Mesothelial cell of epicardium (in vitro differentiated cells): ENCODE data around the gene KCTD1. TPM values are rescaled to one million over a fixed set of nuclear protein-coding genes. Genes with fewer than 3 reads are reported as not detected.

ENCODE experiments used
- DNase-seq, 2 experiments: peaks; one replicate each; pipeline ENCODE4 v3.0.0; 2021; ENCODE audit warnings: low spot score in 2 of 2; ENCODE audit not compliant: unreplicated experiment in 2 of 2
- H3K27ac Mint-ChIP-seq: 2 replicates; pipeline ENCODE4 v1.8.0; 2021; ENCODE audit warnings: mixed read lengths
- H3K27me3 Mint-ChIP-seq: 2 replicates; pipeline ENCODE4 v1.8.0; 2021; ENCODE audit warnings: low read depth, mixed read lengths
- H3K36me3 Mint-ChIP-seq: 2 replicates; pipeline ENCODE4 v1.8.0; 2021; ENCODE audit warnings: mixed read lengths
- H3K4me1 Mint-ChIP-seq: 2 replicates; pipeline ENCODE4 v1.8.0; 2021; ENCODE audit warnings: mixed read lengths
- H3K4me3 Mint-ChIP-seq: 2 replicates; pipeline ENCODE4 v1.8.0; 2021; ENCODE audit warnings: mild to moderate bottlenecking, moderate library complexity, mixed read lengths
- H3K9me3 Mint-ChIP-seq: 2 replicates; pipeline ENCODE4 v1.8.0; 2021; ENCODE audit warnings: mixed read lengths
- CTCF ChIP-seq: fragments of 200-600 bp; sonication (generic); IDR thresholded peaks from one replicate; pipeline ENCODE4 v1.5.0; 2021; ENCODE audit warnings: antibody characterized with exemption; ENCODE audit not compliant: unreplicated experiment
- total RNA-seq: library from RNA; stranded (reverse); gene quantifications from 3 replicates; pipeline ENCODE4 v1.2.1, GENCODE V29; 2021

KCTD1 gene
- total RNA-seq, 1 donor from 2014 or later = 38.5 TPM

GRCh38 chr18:26459340-26459739 is 89.0 kb downstream of the KCTD1 start:
- peaks cover 10% of the 10 kb centered on the region for H3K4me1 Mint-ChIP-seq
- DNase-seq = no peak
- no peaks in the 10 kb centered on the region for H3K9me3 Mint-ChIP-seq
- no peak overlapping the region for H3K4me3 Mint-ChIP-seq
- TF ChIP-seq CTCF = no peak
- H3K27me3 Mint-ChIP-seq = no peaks in the 10 kb centered on the region
- peaks cover 26% of the 10 kb centered on the region for H3K36me3 Mint-ChIP-seq
- no peak overlapping the region for H3K27ac Mint-ChIP-seq

GRCh38 chr18:26458526-26459232 is 89.7 kb downstream of the KCTD1 start:
- Mint-ChIP-seq H3K27ac (no peak overlapping the region), H3K36me3 (peaks cover 27% of the 10 kb centered on the region), H3K9me3 (no peaks in the 10 kb centered on the region), H3K4me1 (peaks cover 8% of the 10 kb centered on the region), H3K27me3 (no peaks in the 10 kb centered on the region), H3K4me3 (no peak overlapping the region)
- no peak for TF ChIP-seq CTCF
- no peak for DNase-seq

GRCh38 chr18:26457611-26458353 is 90.6 kb downstream of the KCTD1 start:
- TF ChIP-seq CTCF = no peak
- Mint-ChIP-seq H3K9me3 (no peaks in the 10 kb centered on the region), H3K36me3 (peaks cover 27% of the 10 kb centered on the region), H3K4me3 (no peak overlapping the region), H3K27me3 (no peaks in the 10 kb centered on the region), H3K4me1 (peaks cover 8% of the 10 kb centered on the region), H3K27ac (no peak overlapping the region)
- DNase-seq = no peak

GRCh38 chr18:26457195-26457594 is 91.2 kb downstream of the KCTD1 start:
- no peak overlapping the region for H3K4me3 Mint-ChIP-seq
- H3K27ac Mint-ChIP-seq = no peak overlapping the region
- H3K27me3 Mint-ChIP-seq = no peaks in the 10 kb centered on the region
- no peak for TF ChIP-seq CTCF
- H3K4me1 Mint-ChIP-seq = peaks cover 8% of the 10 kb centered on the region
- no peaks in the 10 kb centered on the region for H3K9me3 Mint-ChIP-seq
- peaks cover 25% of the 10 kb centered on the region for H3K36me3 Mint-ChIP-seq
- no peak for DNase-seq

GRCh38 chr18:26456070-26456491 is 92.3 kb downstream of the KCTD1 start:
- no peaks in the 10 kb centered on the region for H3K27me3 Mint-ChIP-seq
- H3K27ac Mint-ChIP-seq = no peak overlapping the region

More at GRCh38 chr18:26456070-26456491, 92.3 kb downstream of the KCTD1 start:
- Mint-ChIP-seq H3K4me1 (peaks cover 8% of the 10 kb centered on the region), H3K4me3 (no peak overlapping the region), H3K36me3 (peaks cover 25% of the 10 kb centered on the region), H3K9me3 (no peaks in the 10 kb centered on the region)
- no peak for DNase-seq
- TF ChIP-seq CTCF = no peak
